RWPE2 (cell line): ENCODE results near the gene MRPL52.

Source experiments
- ATAC-seq: fragments of 200-7000 bp; cut with Tn5 transposase; 3 replicates; pipeline ENCODE4 v1.9.1; 2021; ENCODE audit warnings: low read depth
- DNase-seq: peaks from one replicate; pipeline ENCODE4 v3.0.0-alpha.2; 2020; ENCODE audit warnings: low spot score
- H3K27ac ChIP-seq: fragments of 450-650 bp; 2 replicates; pipeline ENCODE4 v1.5.1; 2017; ENCODE audit warnings: mild to moderate bottlenecking; ENCODE audit not compliant: poor library complexity, severe bottlenecking
- H3K27me3 ChIP-seq: fragments of 250-450 bp; sonication (Bioruptor Pico); 2 replicates; pipeline ENCODE4 v1.5.1; 2021; ENCODE audit warnings: mild to moderate bottlenecking, moderate library complexity; ENCODE audit not compliant: insufficient read depth, poor library complexity, severe bottlenecking
- H3K36me3 ChIP-seq: fragments of 250-450 bp; sonication (Bioruptor Pico); 2 replicates; pipeline ENCODE4 v1.5.1; 2020; ENCODE audit warnings: low read depth, mild to moderate bottlenecking, moderate library complexity
- H3K4me1 ChIP-seq: fragments of 250-450 bp; sonication (Bioruptor Pico); 2 replicates; pipeline ENCODE4 v1.5.1; 2021; ENCODE audit warnings: mild to moderate bottlenecking, moderate library complexity; ENCODE audit not compliant: insufficient read depth, poor library complexity, severe bottlenecking
- H3K4me3 ChIP-seq: fragments of 250-450 bp; sonication (Bioruptor Pico); 2 replicates; pipeline ENCODE4 v1.5.1; 2021; ENCODE audit warnings: mild to moderate bottlenecking, moderate library complexity; ENCODE audit not compliant: severe bottlenecking
- H3K9me3 ChIP-seq: fragments of 250-450 bp; sonication (Bioruptor Pico); 2 replicates; pipeline ENCODE4 v1.5.1; 2021; ENCODE audit warnings: mild to moderate bottlenecking, moderate library complexity; ENCODE audit not compliant: severe bottlenecking
- CTCF ChIP-seq: fragments of 450-650 bp; IDR thresholded peaks from one replicate; pipeline ENCODE4 v1.5.1; 2017; ENCODE audit warnings: mild to moderate bottlenecking, moderate library complexity; ENCODE audit not compliant: poor library complexity, severe bottlenecking

The MRPL52 gene

DNA sequence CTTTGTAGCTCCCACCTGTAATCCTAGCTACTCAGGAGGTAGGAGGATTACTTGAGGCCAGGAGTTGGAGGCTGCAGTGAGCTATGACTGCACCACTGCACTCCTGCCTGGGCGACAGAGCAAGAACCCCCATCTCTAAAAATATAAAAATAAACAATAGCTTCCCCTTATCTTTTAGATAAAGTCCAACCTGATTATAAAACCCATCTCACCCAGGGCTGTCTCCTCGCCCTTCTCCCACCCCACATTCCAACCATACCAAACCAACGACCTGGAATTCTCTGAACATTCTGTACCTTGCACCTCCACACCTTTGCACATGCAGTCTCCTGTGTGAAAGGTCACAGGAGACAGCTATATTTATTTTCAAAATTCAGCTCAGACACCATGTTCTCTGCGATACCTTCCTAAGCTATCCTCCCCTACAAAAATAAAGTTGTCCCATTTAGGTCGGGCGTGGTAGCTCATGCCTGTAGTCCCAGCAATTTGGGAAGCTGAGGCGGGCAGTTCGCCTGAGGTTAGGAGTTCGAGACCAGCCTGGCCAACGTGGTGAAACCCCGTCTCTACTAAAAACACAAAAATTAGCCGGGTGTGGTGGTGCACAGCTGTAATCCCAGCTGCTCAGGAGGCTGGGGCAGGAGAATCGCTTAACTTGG lies 22.1 kb upstream of the MRPL52 start:
- Histone ChIP-seq H3K9me3 (no peaks in the 10 kb centered on the region), H3K4me1 (peaks cover 20% of the 10 kb centered on the region), H3K4me3 (no peak overlapping the region), H3K36me3 (no peaks in the 10 kb centered on the region), H3K27me3 (no peaks in the 10 kb centered on the region), H3K27ac (peak overlapping the region; percentile 79)
- no peak for TF ChIP-seq CTCF
- peak; percentile 96 for ATAC-seq
- no peak for DNase-seq

DNA sequence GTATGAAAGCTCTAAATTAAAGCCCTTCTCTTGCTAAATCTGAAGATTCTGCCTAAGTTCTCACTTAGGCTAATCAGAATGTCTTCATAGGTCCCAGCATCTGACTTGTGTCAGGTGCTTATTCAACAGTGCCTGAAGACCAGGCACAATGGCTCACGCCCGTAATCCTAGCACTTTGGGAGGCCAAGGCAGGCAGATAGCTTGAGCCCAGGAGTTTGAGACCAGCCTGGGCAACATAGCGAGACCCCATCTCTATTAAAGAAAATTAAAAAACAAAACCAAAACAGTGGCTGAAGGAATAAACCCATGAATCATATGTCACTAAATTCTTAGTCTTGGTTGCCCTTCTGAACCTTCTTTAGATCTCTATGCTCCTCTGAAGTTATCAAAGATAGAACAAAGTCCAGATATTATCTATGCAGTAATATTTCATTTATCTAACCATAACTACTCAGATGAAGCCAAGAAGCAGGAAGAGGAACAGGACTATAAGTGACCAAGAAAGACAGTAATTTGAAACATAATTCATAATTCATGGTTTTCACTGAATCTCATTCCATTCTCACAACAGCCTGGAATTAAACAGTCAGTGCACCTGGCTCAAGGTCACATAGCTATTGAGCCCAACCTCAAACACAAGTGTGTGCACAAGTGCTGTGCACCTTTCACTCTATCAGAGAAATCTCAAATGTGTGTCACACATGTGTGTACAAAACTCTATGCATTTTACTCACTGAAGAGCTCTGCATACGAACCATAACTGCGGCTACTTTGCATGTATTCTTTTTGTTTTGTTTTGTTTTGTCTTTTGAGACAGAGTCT lies 21.1 kb upstream of the MRPL52 start:
- DNase-seq, result no peak
- no peak for ATAC-seq
- Histone ChIP-seq H3K4me1 (peaks cover 20% of the 10 kb centered on the region), H3K9me3 (no peaks in the 10 kb centered on the region), H3K27ac (peak overlapping the region; percentile 79), H3K27me3 (no peaks in the 10 kb centered on the region), H3K4me3 (no peak overlapping the region), H3K36me3 (no peaks in the 10 kb centered on the region)
- no peak for TF ChIP-seq CTCF

GRCh38 chr14:22811722-22812121 lies 18.0 kb upstream of the MRPL52 start:
- ATAC-seq (no peak), DNase-seq (no peak)
- no peaks in the 10 kb centered on the region for H3K36me3 ChIP-seq
- H3K9me3 ChIP-seq, result no peaks in the 10 kb centered on the region
- no peak overlapping the region for H3K27ac ChIP-seq
- no peak for TF ChIP-seq CTCF
- H3K27me3 ChIP-seq, result no peaks in the 10 kb centered on the region
- H3K4me1 ChIP-seq, result peaks cover 23% of the 10 kb centered on the region
- no peak overlapping the region for H3K4me3 ChIP-seq

- H3K9me3 ChIP-seq, result no peaks in the 10 kb centered on the region
- ATAC-seq (no peak), DNase-seq (no peak)
- H3K36me3 ChIP-seq, result no peaks in the 10 kb centered on the region
- peaks cover 15% of the 10 kb centered on the region for H3K4me1 ChIP-seq
- no peak overlapping the region for H3K4me3 ChIP-seq
- no peak for TF ChIP-seq CTCF
- no peak overlapping the region for H3K27ac ChIP-seq
- H3K27me3 ChIP-seq, result no peaks in the 10 kb centered on the region
Observed at GRCh38 chr14:22812744-22813143, 16.9 kb upstream of the MRPL52 start.

DNA sequence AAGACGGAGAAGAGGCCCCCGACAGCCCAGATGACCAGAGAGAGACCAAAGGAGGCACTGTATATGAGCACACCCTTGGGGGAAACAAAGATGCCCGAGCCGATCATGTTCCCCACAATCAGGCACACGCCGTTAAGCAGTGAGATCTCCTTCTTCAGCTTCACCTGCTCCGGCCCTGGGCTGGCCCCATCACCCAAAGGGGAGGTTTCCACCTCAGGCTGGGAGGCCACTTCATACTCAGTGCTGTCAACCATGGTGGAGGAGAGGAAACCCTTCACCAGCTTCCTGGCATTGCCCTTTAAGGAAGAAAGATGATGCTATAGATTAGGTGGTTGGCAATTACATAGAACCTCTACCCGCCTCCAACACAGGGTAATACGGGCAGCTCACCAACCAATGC lies 16.5 kb upstream of the MRPL52 start:
- ATAC-seq, result no peak
- no peak for TF ChIP-seq CTCF
- H3K27me3 ChIP-seq, result no peaks in the 10 kb centered on the region
- H3K4me1 ChIP-seq, result peaks cover 11% of the 10 kb centered on the region
- no peaks in the 10 kb centered on the region for H3K36me3 ChIP-seq
- no peaks in the 10 kb centered on the region for H3K9me3 ChIP-seq
- no peak for DNase-seq
- no peak overlapping the region for H3K4me3 ChIP-seq
- H3K27ac ChIP-seq, result no peak overlapping the region
